ENCODE results near the gene TCEA2.

Gene TCEA2

GRCh38 chr20:64044484-64045247 is 18.3 kb upstream of the TCEA2 start:
- Histone ChIP-seq H3K27ac (ENCODE audit: low read length) (no peak overlapping the region), H2AFZ (ENCODE audit: low read length) (no peak overlapping the region), H3K4me1 (ENCODE audit: low read length) (no peaks in the 10 kb centered on the region), H4K20me1 (ENCODE audit: insufficient read depth, low read length) (no peaks in the 10 kb centered on the region), H3K79me2 (ENCODE audit: low read length) (no peaks in the 10 kb centered on the region), H3K27me3 (replicated peaks; ENCODE audit: insufficient read depth, low read length) (peaks cover 77% of the 10 kb centered on the region), H3K4me2 (ENCODE audit: low read depth, low read length) (no peak overlapping the region), H3K9me3 (replicated peaks; ENCODE audit: insufficient read depth, low read length) (no peaks in the 10 kb centered on the region), H3K9ac (ENCODE audit: low read length) (no peak overlapping the region), H3K4me3 (ENCODE audit: low read length) (no peak overlapping the region), H3K36me3 (replicated peaks; ENCODE audit: insufficient read depth, low read length) (no peaks in the 10 kb centered on the region), H3K9me2 (replicated peaks; ENCODE audit: insufficient read depth, low read length) (no peaks in the 10 kb centered on the region), H3F3A (ENCODE audit: insufficient read depth, low read length) (no peaks in the 10 kb centered on the region)
- DNase-seq = no peak
- TF ChIP-seq EZH2phosphoT487 (IDR thresholded peaks at IDR 0.05; ENCODE audit: low read length) (no peak), EZH2 (optimal IDR thresholded peaks at IDR 0.05; ENCODE audit: low read depth, low read length) (no peak), CTCF (IDR thresholded peaks at IDR 0.05; ENCODE audit: low read length) (no peak)

- no peaks in the 10 kb centered on the region for H4K20me1 ChIP-seq (ENCODE audit: insufficient read depth, low read length)
- H2AFZ ChIP-seq (ENCODE audit: low read length) = no peak overlapping the region
- no peaks in the 10 kb centered on the region for H3K79me2 ChIP-seq (ENCODE audit: low read length)
- H3K36me3 ChIP-seq (replicated peaks; ENCODE audit: insufficient read depth, low read length) = no peaks in the 10 kb centered on the region
- no peak overlapping the region for H3K4me2 ChIP-seq (ENCODE audit: low read depth, low read length)
- no peaks in the 10 kb centered on the region for H3K9me3 ChIP-seq (replicated peaks; ENCODE audit: insufficient read depth, low read length)
- no peaks in the 10 kb centered on the region for H3K9me2 ChIP-seq (replicated peaks; ENCODE audit: insufficient read depth, low read length)
- no peak for DNase-seq
- no peak overlapping the region for H3K4me3 ChIP-seq (ENCODE audit: low read length)
- no peaks in the 10 kb centered on the region for H3K4me1 ChIP-seq (ENCODE audit: low read length)
- TF ChIP-seq CTCF (IDR thresholded peaks at IDR 0.05; ENCODE audit: low read length) (no peak), EZH2 (optimal IDR thresholded peaks at IDR 0.05; ENCODE audit: low read depth, low read length) (no peak), EZH2phosphoT487 (IDR thresholded peaks at IDR 0.05; ENCODE audit: low read length) (no peak)
- no peak overlapping the region for H3K27ac ChIP-seq (ENCODE audit: low read length)
- no peak overlapping the region for H3K9ac ChIP-seq (ENCODE audit: low read length)
- no peaks in the 10 kb centered on the region for H3F3A ChIP-seq (ENCODE audit: insufficient read depth, low read length)
- peaks cover 77% of the 10 kb centered on the region for H3K27me3 ChIP-seq (replicated peaks; ENCODE audit: insufficient read depth, low read length)
Observed at GRCh38 chr20:64045346-64046011, 17.5 kb upstream of the TCEA2 start.

GRCh38 chr20:64047046-64047389 is 16.0 kb upstream of the TCEA2 start:
- no peaks in the 10 kb centered on the region for H3K9me3 ChIP-seq (replicated peaks; ENCODE audit: insufficient read depth, low read length)
- no peaks in the 10 kb centered on the region for H3K36me3 ChIP-seq (replicated peaks; ENCODE audit: insufficient read depth, low read length)
- no peaks in the 10 kb centered on the region for H3K9me2 ChIP-seq (replicated peaks; ENCODE audit: insufficient read depth, low read length)
- no peaks in the 10 kb centered on the region for H4K20me1 ChIP-seq (ENCODE audit: insufficient read depth, low read length)
- no peak overlapping the region for H3K4me2 ChIP-seq (ENCODE audit: low read depth, low read length)
- TF ChIP-seq EZH2 (optimal IDR thresholded peaks at IDR 0.05; ENCODE audit: low read depth, low read length) (no peak), EZH2phosphoT487 (IDR thresholded peaks at IDR 0.05; ENCODE audit: low read length) (no peak), CTCF (IDR thresholded peaks at IDR 0.05; ENCODE audit: low read length) (no peak)
- H3K79me2 ChIP-seq (ENCODE audit: low read length) = no peaks in the 10 kb centered on the region
- no peak overlapping the region for H2AFZ ChIP-seq (ENCODE audit: low read length)
- no peak overlapping the region for H3K9ac ChIP-seq (ENCODE audit: low read length)
- no peaks in the 10 kb centered on the region for H3K4me1 ChIP-seq (ENCODE audit: low read length)
- no peak overlapping the region for H3K4me3 ChIP-seq (ENCODE audit: low read length)
- peaks cover 77% of the 10 kb centered on the region for H3K27me3 ChIP-seq (replicated peaks; ENCODE audit: insufficient read depth, low read length)
- no peak overlapping the region for H3K27ac ChIP-seq (ENCODE audit: low read length)
- no peak for DNase-seq
- H3F3A ChIP-seq (ENCODE audit: insufficient read depth, low read length) = no peaks in the 10 kb centered on the region

Measured in MM.1S (cell line).